NT2/D1 (cell line): ENCODE measurements around the gene ANGPTL2.

Source experiments
- DNase-seq: peaks from one replicate; pipeline ENCODE4 v3.0.0-alpha.2; 2011; ENCODE audit warnings: low read depth, low spot score
- H3K27me3 ChIP-seq: 2 replicates; pipeline ENCODE4 v1.6.0; 2011; ENCODE audit warnings: mild to moderate bottlenecking; ENCODE audit not compliant: insufficient read length, insufficient read depth
- H3K36me3 ChIP-seq: 2 replicates; pipeline ENCODE4 v1.6.1; 2011; ENCODE audit warnings: mild to moderate bottlenecking, low read length, mixed read lengths; ENCODE audit not compliant: insufficient read depth, insufficient read length
- H3K4me1 ChIP-seq: 2 replicates; pipeline ENCODE4 v1.5.1; 2011; ENCODE audit not compliant: insufficient read depth, insufficient read length
- H3K4me3 ChIP-seq: 2 replicates; pipeline ENCODE4 v1.5.1; 2011; ENCODE audit warnings: low read depth; ENCODE audit not compliant: insufficient read length
- H3K9ac ChIP-seq: 2 replicates; pipeline ENCODE4 v1.6.0; 2011; ENCODE audit warnings: low read depth; ENCODE audit not compliant: insufficient read length
- H3K9me3 ChIP-seq: 2 replicates; pipeline ENCODE4 v1.5.1; 2011; ENCODE audit warnings: mild to moderate bottlenecking, low read length; ENCODE audit not compliant: insufficient read depth
- SUZ12 ChIP-seq: IDR thresholded peaks from 2 replicates; pipeline ENCODE4 v1.6.1; 2011; ENCODE audit not compliant: insufficient read length, insufficient read depth; ENCODE audit errors: extremely low read depth
- YY1 ChIP-seq: IDR thresholded peaks from 2 replicates; pipeline ENCODE4 v1.6.1; 2011; ENCODE audit not compliant: insufficient read length, insufficient read depth
- ZNF274 ChIP-seq: IDR thresholded peaks from 2 replicates; pipeline ENCODE4 v1.6.1; 2011; ENCODE audit warnings: mild to moderate bottlenecking, low read depth, low read length

Gene ANGPTL2

GRCh38 chr9:127106466-127106855 is 16.0 kb downstream of the ANGPTL2 start:
- peaks cover 49% of the 10 kb centered on the region for H3K36me3 ChIP-seq
- TF ChIP-seq YY1, result no peak
- TF ChIP-seq ZNF274, result no peak
- TF ChIP-seq SUZ12, result no peak
- no peaks in the 10 kb centered on the region for H3K9me3 ChIP-seq
- no peak overlapping the region for H3K9ac ChIP-seq
- peaks cover 6% of the 10 kb centered on the region for H3K4me1 ChIP-seq
- no peaks in the 10 kb centered on the region for H3K27me3 ChIP-seq
- no peak overlapping the region for H3K4me3 ChIP-seq
- DNase-seq, result no peak

GRCh38 chr9:127105805-127106465 is 16.5 kb downstream of the ANGPTL2 start:
- TF ChIP-seq ZNF274 (no peak), SUZ12 (no peak), YY1 (no peak)
- no peaks in the 10 kb centered on the region for H3K27me3 ChIP-seq
- no peak overlapping the region for H3K9ac ChIP-seq
- H3K4me3 ChIP-seq, result no peak overlapping the region
- DNase-seq, result no peak
- H3K9me3 ChIP-seq, result no peaks in the 10 kb centered on the region
- H3K4me1 ChIP-seq, result peaks cover 4% of the 10 kb centered on the region
- H3K36me3 ChIP-seq, result peaks cover 53% of the 10 kb centered on the region

GRCh38 chr9:127104581-127105311 is 17.7 kb downstream of the ANGPTL2 start:
- no peak overlapping the region for H3K9ac ChIP-seq

GRCh38 chr9:127102788-127103187 is 19.6 kb downstream of the ANGPTL2 start:
- DNase-seq, result no peak
- Histone ChIP-seq H3K27me3 (no peaks in the 10 kb centered on the region), H3K4me3 (no peak overlapping the region), H3K9ac (no peak overlapping the region), H3K9me3 (no peaks in the 10 kb centered on the region), H3K4me1 (peaks cover 4% of the 10 kb centered on the region), H3K36me3 (peaks cover 48% of the 10 kb centered on the region)
- TF ChIP-seq SUZ12 (no peak), ZNF274 (no peak)

More at GRCh38 chr9:127104581-127105311, 17.7 kb downstream of the ANGPTL2 start:
- Histone ChIP-seq H3K4me3 (no peak overlapping the region), H3K27me3 (no peaks in the 10 kb centered on the region), H3K36me3 (peaks cover 55% of the 10 kb centered on the region), H3K4me1 (peaks cover 4% of the 10 kb centered on the region), H3K9me3 (no peaks in the 10 kb centered on the region)
- DNase-seq, result no peak
- no peak for TF ChIP-seq YY1
- TF ChIP-seq SUZ12, result no peak

- Histone ChIP-seq H3K4me1 (peaks cover 4% of the 10 kb centered on the region), H3K27me3 (no peaks in the 10 kb centered on the region), H3K4me3 (no peak overlapping the region), H3K36me3 (peaks cover 43% of the 10 kb centered on the region), H3K9ac (no peak overlapping the region), H3K9me3 (no peaks in the 10 kb centered on the region)
- TF ChIP-seq YY1, result no peak
- TF ChIP-seq SUZ12, result no peak
- no peak for TF ChIP-seq ZNF274
- DNase-seq, result no peak
Observed at GRCh38 chr9:127102176-127102575, 20.3 kb downstream of the ANGPTL2 start.

GRCh38 chr9:127099664-127100063 is 22.8 kb downstream of the ANGPTL2 start:
- no peak for TF ChIP-seq YY1
- Histone ChIP-seq H3K9me3 (no peaks in the 10 kb centered on the region), H3K4me3 (no peak overlapping the region), H3K27me3 (no peaks in the 10 kb centered on the region), H3K4me1 (peaks cover 4% of the 10 kb centered on the region), H3K36me3 (peaks cover 24% of the 10 kb centered on the region), H3K9ac (no peak overlapping the region)
- DNase-seq, result no peak

- Histone ChIP-seq H3K9me3 (no peaks in the 10 kb centered on the region), H3K27me3 (no peaks in the 10 kb centered on the region), H3K4me3 (no peak overlapping the region), H3K36me3 (peaks cover 21% of the 10 kb centered on the region), H3K4me1 (no peaks in the 10 kb centered on the region), H3K9ac (no peak overlapping the region)
- DNase-seq, result no peak
- TF ChIP-seq YY1 (no peak), ZNF274 (no peak), SUZ12 (no peak)
Observed at GRCh38 chr9:127098916-127099553, 23.4 kb downstream of the ANGPTL2 start.
